GM12878 (cell line): ENCODE data around the gene INAFM1.

Experiments
- EZH2 ChIP-seq: IDR thresholded peaks from 2 replicates; pipeline ENCODE4 v1.6.1; 2012; ENCODE audit warnings: low read depth, mild to moderate bottlenecking, control low read depth, inconsistent platforms, low read length, borderline replicate concordance; ENCODE audit not compliant: control insufficient read depth
- FOXM1 ChIP-seq: IDR thresholded peaks from 2 replicates; pipeline ENCODE4 v1.6.1; 2012; ENCODE audit warnings: low read depth, mild to moderate bottlenecking, inconsistent platforms, low read length, moderate library complexity
- SMC3 ChIP-seq: IDR thresholded peaks from 2 replicates; pipeline ENCODE4 v1.6.1; 2011; ENCODE audit warnings: low read length, improper control_type of control experiment, borderline replicate concordance
- SREBF1 ChIP-seq: IDR thresholded peaks from 2 replicates; pipeline ENCODE4 v1.6.1; 2012; ENCODE audit warnings: mild to moderate bottlenecking, low read length
- TF ChIP-seq, protein P1 (sequence below), 3 experiments: IDR thresholded peaks in 2 of 3; conservative IDR thresholded peaks in 1 of 3; 2 replicates each; pipeline ENCODE4 v1.5.1; 2011; ENCODE audit warnings: low read depth in 3 of 3, low read length in 3 of 3, mild to moderate bottlenecking in 3 of 3, control low read depth in 2 of 3, moderate library complexity in 2 of 3, inconsistent platforms in 1 of 3, mixed read lengths in 1 of 3; ENCODE audit not compliant: control insufficient read depth in 2 of 3, insufficient read depth in 1 of 3; ENCODE audit errors: extremely low read depth in 1 of 3
- TF ChIP-seq, protein P2 (sequence below): IDR thresholded peaks from 2 replicates; pipeline ENCODE4 v1.6.1; 2012; ENCODE audit warnings: low read depth, low read length, improper control_type of control experiment

GRCh38 chr19:47257411-47258169, 17.1 kb upstream of the INAFM1 start:
- TF ChIP-seq EZH2, result no peak
- TF ChIP-seq, protein P1, sequence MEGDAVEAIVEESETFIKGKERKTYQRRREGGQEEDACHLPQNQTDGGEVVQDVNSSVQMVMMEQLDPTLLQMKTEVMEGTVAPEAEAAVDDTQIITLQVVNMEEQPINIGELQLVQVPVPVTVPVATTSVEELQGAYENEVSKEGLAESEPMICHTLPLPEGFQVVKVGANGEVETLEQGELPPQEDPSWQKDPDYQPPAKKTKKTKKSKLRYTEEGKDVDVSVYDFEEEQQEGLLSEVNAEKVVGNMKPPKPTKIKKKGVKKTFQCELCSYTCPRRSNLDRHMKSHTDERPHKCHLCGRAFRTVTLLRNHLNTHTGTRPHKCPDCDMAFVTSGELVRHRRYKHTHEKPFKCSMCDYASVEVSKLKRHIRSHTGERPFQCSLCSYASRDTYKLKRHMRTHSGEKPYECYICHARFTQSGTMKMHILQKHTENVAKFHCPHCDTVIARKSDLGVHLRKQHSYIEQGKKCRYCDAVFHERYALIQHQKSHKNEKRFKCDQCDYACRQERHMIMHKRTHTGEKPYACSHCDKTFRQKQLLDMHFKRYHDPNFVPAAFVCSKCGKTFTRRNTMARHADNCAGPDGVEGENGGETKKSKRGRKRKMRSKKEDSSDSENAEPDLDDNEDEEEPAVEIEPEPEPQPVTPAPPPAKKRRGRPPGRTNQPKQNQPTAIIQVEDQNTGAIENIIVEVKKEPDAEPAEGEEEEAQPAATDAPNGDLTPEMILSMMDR (IDR thresholded peaks at IDR 0.05 in 2 of 3, conservative IDR thresholded peaks at IDR 0.05 in 1 of 3; ENCODE audit: control insufficient read depth in 2 of 3, extremely low read depth in 1 of 3, insufficient read depth in 1 of 3, low read depth in 3 of 3, low read length in 3 of 3), result no peak
- TF ChIP-seq SREBF1, result no peak
- TF ChIP-seq SMC3, result no peak
- TF ChIP-seq FOXM1, result no peak
- TF ChIP-seq, protein P2, sequence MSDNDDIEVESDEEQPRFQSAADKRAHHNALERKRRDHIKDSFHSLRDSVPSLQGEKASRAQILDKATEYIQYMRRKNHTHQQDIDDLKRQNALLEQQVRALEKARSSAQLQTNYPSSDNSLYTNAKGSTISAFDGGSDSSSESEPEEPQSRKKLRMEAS, result no peak
